ENCODE data around the gene LYPD3.
"Not testable (repeated sequence)": the region's sequence is repeated elsewhere in the genome, so short reads cannot be mapped to it uniquely, and the experiment has no call there.

LYPD3 gene

DNA sequence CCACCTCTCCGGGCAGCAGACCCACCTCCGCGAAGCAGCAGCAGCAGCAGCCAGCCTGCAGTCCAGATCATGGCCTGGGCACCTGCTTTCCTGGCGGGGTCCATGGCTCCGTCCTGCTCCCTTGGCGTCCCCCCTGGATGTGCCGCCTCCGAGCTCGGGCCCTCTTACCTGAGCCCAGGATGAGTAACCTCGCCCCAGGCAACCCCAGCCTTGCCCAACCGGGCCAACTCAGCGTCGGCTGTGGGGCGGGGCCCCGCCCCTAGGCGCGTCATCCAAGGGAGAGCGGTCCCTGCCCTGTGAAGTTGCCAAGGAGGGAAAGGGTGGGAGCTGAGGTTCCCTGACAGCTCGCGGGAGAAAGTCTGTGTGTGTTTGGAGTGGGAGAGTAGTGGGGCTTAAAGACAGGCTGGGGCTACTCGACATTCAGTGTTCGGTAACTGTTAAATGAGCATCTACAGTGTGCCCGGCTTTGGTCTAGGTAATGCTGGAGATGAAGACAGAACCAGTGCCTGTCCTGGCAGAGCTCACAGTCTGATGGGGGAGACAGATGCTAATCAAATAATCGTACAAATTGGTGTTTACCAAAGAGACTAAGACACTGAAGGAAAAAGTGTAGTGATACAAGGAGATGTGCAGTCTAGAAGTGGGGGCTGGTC, at the start of gene LYPD3:
TSS of gene LYPD3 (minus strand) at position 141 of the 653 bp plus-strand sequence. CDS start at position 104, 37 bp downstream.
- peaks cover 71% of the 10 kb centered on the region for H3K4me1 Mint-ChIP-seq (ENCODE audit: low read depth)
- H3K27ac Mint-ChIP-seq = peak within 1 kb of the TSS; percentile 46
- H3K9me3 Mint-ChIP-seq (ENCODE audit: low read depth) = no peaks in the 10 kb centered on the region
- no peaks in the 10 kb centered on the region for H3K36me3 Mint-ChIP-seq
- peak within 1 kb of the TSS; percentile 92 for H3K4me3 Mint-ChIP-seq
- H3K27me3 Mint-ChIP-seq = no peaks in the 10 kb centered on the region

- not testable (repeated sequence) for H3K36me3 Mint-ChIP-seq; H3K4me1 Mint-ChIP-seq (ENCODE audit: low read depth); H3K27ac Mint-ChIP-seq; H3K27me3 Mint-ChIP-seq; H3K9me3 Mint-ChIP-seq (ENCODE audit: low read depth); H3K4me3 Mint-ChIP-seq
These were observed 47.0 kb upstream of the LYPD3 start for GRCh38 chr19:43512399-43512798.

DNA sequence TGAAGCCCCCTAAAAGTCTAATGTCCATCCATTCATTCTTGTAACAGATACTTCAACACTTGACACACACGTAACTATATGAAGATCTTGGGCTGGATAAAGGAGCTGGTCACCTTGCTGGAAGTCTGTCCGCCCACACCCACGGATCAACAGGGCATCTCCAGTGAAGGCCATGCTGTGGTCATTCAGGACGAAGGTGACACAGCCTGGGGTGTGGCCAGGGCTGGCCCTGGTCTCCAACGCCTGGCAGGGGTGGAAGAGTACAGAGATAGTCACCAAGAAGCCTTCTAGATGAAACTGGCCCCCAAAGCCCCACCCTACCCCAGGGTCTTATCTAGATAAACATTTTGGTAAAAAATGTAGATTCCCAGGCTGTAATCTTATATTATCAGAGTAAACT, 45.9 kb upstream of the LYPD3 start:
- no peaks in the 10 kb centered on the region for H3K36me3 Mint-ChIP-seq
- H3K27ac Mint-ChIP-seq = no peak overlapping the region
- H3K4me3 Mint-ChIP-seq = no peak overlapping the region
- H3K27me3 Mint-ChIP-seq = no peaks in the 10 kb centered on the region
- peaks cover 4% of the 10 kb centered on the region for H3K4me1 Mint-ChIP-seq (ENCODE audit: low read depth)
- no peaks in the 10 kb centered on the region for H3K9me3 Mint-ChIP-seq (ENCODE audit: low read depth)

DNA sequence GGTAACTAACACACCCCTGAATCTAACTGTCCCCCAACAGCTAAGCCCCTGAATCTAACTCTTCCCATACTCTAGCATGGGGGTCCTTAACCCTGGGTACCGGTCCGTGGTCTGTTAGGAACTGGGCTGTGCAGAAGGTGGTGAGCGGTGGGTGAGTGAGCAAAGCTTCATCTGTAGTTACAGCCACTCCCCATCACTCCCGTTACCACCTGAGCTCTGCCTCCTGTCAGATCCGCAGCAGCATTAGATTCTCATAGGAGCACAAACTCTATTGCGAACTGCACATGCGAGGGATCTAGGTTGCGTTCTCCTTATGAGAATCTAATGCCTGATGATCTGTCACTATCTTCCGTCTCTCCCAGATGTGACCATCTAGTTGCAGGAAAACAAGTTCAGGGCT, 45.3 kb upstream of the LYPD3 start:
- H3K9me3 Mint-ChIP-seq (ENCODE audit: low read depth) = no peaks in the 10 kb centered on the region
- H3K27ac Mint-ChIP-seq = no peak overlapping the region
- H3K4me1 Mint-ChIP-seq (ENCODE audit: low read depth) = peaks cover 5% of the 10 kb centered on the region
- no peaks in the 10 kb centered on the region for H3K36me3 Mint-ChIP-seq
- H3K4me3 Mint-ChIP-seq = no peak overlapping the region
- no peaks in the 10 kb centered on the region for H3K27me3 Mint-ChIP-seq

DNA sequence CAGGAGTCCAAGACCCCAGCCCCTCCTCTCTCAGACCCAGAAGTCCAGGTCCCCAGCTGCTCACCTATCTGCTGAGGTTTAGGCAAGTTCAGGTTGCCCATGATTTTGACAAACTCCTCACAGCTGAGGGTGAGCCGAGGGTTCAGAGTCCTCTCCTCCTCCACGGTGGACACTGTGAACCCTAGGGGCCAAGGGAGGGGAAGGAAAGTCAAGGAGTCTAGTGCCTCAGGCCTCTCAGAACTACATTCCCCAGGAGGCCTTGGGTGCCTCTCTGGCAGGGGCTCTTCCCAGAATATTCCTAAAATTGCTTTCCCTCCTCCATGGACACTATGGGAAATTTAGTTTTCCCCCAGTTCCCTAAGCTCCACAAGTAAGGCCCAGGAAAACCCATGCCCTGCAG, 42.5 kb upstream of the LYPD3 start:
- Mint-ChIP-seq H3K27ac (peak overlapping the region; percentile 54), H3K4me1 (ENCODE audit: low read depth) (peaks cover 18% of the 10 kb centered on the region), H3K4me3 (no peak overlapping the region), H3K27me3 (no peaks in the 10 kb centered on the region), H3K9me3 (ENCODE audit: low read depth) (no peaks in the 10 kb centered on the region), H3K36me3 (peaks cover 2% of the 10 kb centered on the region)

DNA sequence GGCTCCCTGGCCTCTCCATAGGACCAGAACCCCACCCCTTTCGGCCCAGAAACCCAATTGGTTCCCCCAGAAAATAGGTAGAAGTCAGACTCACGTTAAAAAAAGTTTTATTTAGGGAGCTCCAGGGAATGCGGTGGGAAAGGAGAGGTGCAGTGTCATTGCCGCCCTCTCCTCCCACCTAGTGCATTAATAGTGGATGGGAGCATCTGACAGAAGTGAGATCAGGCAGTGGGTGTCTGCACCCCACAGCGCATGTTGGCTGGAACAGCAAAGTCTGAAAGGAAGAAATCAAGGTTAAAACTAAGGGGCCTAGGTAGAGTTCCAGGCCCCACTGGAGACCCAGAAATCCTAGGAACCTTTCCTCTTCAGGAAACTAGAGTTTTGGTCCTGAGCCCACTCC, 41.2 kb upstream of the LYPD3 start:
- Mint-ChIP-seq H3K27me3 (no peaks in the 10 kb centered on the region), H3K9me3 (ENCODE audit: low read depth) (no peaks in the 10 kb centered on the region), H3K36me3 (peaks cover 3% of the 10 kb centered on the region), H3K27ac (no peak overlapping the region), H3K4me3 (no peak overlapping the region), H3K4me1 (ENCODE audit: low read depth) (peaks cover 27% of the 10 kb centered on the region)

- no peaks in the 10 kb centered on the region for H3K27me3 Mint-ChIP-seq
- H3K9me3 Mint-ChIP-seq (ENCODE audit: low read depth) = no peaks in the 10 kb centered on the region
- peak overlapping the region; percentile 52 for H3K4me3 Mint-ChIP-seq
- peaks cover 30% of the 10 kb centered on the region for H3K4me1 Mint-ChIP-seq (ENCODE audit: low read depth)
- peaks cover 3% of the 10 kb centered on the region for H3K36me3 Mint-ChIP-seq
- H3K27ac Mint-ChIP-seq = peak overlapping the region; percentile 74
These were observed 40.5 kb upstream of the LYPD3 start for GRCh38 chr19:43505941-43506340.

DNA sequence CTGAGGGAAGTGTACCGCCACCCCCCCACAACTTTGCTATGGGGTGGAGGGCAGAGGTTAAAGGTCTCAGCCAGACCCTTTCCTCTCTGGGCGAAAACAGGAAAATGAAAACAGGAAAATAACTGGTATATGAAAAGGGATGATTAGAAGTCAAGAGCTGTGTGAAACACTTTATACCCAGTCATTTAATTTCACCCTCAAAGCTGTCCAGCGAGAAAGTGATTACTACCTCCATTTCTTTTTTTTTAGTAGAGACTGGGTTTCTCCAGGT, 39.7 kb upstream of the LYPD3 start:
- Mint-ChIP-seq H3K27ac (peak overlapping the region; percentile 74), H3K9me3 (ENCODE audit: low read depth) (no peaks in the 10 kb centered on the region), H3K27me3 (no peaks in the 10 kb centered on the region), H3K4me1 (ENCODE audit: low read depth) (peaks cover 33% of the 10 kb centered on the region), H3K4me3 (peak overlapping the region; percentile 63), H3K36me3 (peaks cover 3% of the 10 kb centered on the region)

DNA sequence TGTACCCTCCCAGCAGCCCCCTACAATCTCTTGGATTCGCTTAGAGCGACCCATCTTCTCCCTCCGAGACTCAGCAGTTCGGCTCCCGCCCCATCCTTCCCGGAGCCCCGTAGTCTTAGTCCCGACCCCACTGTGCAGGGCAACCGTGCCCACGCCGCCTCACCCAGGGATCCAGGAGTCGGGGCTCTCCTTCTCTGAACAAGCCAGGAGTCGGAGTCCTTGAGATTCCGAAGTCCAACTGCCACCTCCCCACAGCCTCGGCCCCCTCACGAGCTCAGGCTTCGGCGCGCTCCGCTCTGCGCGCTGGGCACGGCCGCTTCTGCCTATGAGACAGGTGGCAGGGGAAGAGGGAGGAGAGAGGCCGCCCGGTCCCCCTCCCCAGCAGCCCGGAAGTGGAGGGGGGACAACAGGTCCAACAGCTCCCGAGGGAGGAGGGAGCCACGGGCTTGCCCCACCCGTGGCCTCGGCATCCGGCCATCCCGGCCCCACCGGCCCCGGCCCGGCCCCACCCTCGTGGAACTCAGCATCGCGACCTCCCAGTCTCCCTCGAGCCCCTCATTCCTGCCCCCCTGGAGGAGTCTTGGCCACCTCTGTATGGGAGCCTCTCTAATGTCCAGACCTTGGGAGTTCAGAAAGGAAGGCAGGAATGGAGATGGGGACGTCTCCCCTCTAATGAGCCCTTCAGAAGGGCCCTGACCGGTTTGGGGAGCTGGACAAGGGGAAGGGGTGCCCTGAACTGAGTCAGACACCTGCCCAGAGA, 39.2 kb upstream of the LYPD3 start, which contains the start of gene PHLDB3:
TSS of gene PHLDB3 (minus strand) at position 321 of the 760 bp plus-strand sequence. CDS start 628 bp downstream, outside the sequence.
- H3K27ac Mint-ChIP-seq = peak within 1 kb of the TSS; percentile 91
- no peaks in the 10 kb centered on the region for H3K9me3 Mint-ChIP-seq (ENCODE audit: low read depth)
- H3K36me3 Mint-ChIP-seq = peaks cover 3% of the 10 kb centered on the region
- peak within 1 kb of the TSS; percentile 96 for H3K4me3 Mint-ChIP-seq
- H3K4me1 Mint-ChIP-seq (ENCODE audit: low read depth) = peaks cover 34% of the 10 kb centered on the region
- H3K27me3 Mint-ChIP-seq = no peaks in the 10 kb centered on the region

DNA sequence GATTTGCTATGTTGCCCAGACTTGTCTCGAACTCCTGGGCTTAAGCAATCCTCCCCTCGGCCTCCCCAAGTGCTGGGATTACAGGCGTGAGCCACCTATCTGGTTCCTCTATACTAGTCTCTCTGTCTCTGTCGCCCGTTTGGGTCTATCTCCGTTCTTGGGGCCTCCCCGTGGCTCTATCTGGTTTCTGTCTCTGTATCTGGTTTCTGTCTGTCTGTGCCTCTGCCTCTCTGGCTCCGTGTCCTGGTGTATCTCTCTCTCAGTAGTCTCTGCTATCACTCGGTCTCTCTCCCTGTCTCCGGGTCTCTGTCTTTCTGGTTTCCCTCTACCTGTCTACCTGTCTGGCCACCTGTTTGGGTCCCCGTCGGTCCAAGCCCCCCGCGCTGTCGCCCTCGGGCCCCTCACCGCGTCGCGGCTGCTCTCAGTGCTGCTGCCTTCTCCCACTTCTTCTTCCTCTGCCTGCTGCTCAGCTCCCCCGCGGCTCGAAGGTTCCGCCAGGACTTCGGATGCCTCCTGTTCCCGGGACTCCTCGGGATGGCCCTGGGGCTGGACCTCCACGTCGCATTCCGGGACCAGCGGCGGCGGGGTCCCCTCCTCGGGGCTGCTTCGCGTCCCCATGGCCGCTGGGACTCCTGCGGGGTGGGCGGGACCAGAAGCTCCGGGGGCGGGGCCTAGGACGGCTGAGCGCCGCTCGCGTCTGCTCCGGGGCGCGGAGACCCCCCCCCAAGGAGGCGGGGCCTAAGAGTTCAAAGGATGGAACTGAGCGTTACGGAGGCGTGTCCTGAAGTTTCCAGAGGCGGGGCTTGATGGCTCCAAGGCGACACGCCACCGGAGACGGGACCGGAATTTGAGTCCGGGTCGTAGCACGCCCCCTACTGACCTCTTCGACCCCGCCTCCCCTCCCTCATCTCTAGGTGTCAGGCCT, 38.4 kb upstream of the LYPD3 start:
- Mint-ChIP-seq H3K36me3 (peaks cover 3% of the 10 kb centered on the region), H3K4me1 (ENCODE audit: low read depth) (peaks cover 34% of the 10 kb centered on the region), H3K27me3 (no peaks in the 10 kb centered on the region), H3K4me3 (peak overlapping the region; percentile 96), H3K9me3 (ENCODE audit: low read depth) (no peaks in the 10 kb centered on the region), H3K27ac (peak overlapping the region; percentile 91)

- H3K27ac Mint-ChIP-seq = peak overlapping the region; percentile 88
- H3K27me3 Mint-ChIP-seq = no peaks in the 10 kb centered on the region
- H3K36me3 Mint-ChIP-seq = peaks cover 6% of the 10 kb centered on the region
- peaks cover 36% of the 10 kb centered on the region for H3K4me1 Mint-ChIP-seq (ENCODE audit: low read depth)
- peak overlapping the region; percentile 96 for H3K4me3 Mint-ChIP-seq
- H3K9me3 Mint-ChIP-seq (ENCODE audit: low read depth) = no peaks in the 10 kb centered on the region
These were observed 37.1 kb upstream of the LYPD3 start for GRCh38 chr19:43502419-43502976.

- no peaks in the 10 kb centered on the region for H3K27me3 Mint-ChIP-seq
- peak overlapping the region; percentile 38 for H3K4me3 Mint-ChIP-seq
- H3K36me3 Mint-ChIP-seq = peaks cover 6% of the 10 kb centered on the region
- H3K9me3 Mint-ChIP-seq (ENCODE audit: low read depth) = no peaks in the 10 kb centered on the region
- H3K27ac Mint-ChIP-seq = no peak overlapping the region
- H3K4me1 Mint-ChIP-seq (ENCODE audit: low read depth) = peaks cover 36% of the 10 kb centered on the region
These were observed 36.4 kb upstream of the LYPD3 start for GRCh38 chr19:43501661-43502418.

- Mint-ChIP-seq H3K4me3 (no peak overlapping the region), H3K36me3 (peaks cover 8% of the 10 kb centered on the region)
These were observed 33.6 kb upstream of the LYPD3 start for GRCh38 chr19:43499042-43499441.

GRCh38 chr19:43498233-43498842, 32.9 kb upstream of the LYPD3 start:
- peaks cover 23% of the 10 kb centered on the region for H3K4me1 Mint-ChIP-seq (ENCODE audit: low read depth)
- H3K27me3 Mint-ChIP-seq = no peaks in the 10 kb centered on the region
- peaks cover 8% of the 10 kb centered on the region for H3K36me3 Mint-ChIP-seq
- H3K9me3 Mint-ChIP-seq (ENCODE audit: low read depth) = no peaks in the 10 kb centered on the region
- H3K27ac Mint-ChIP-seq = no peak overlapping the region
- no peak overlapping the region for H3K4me3 Mint-ChIP-seq

More at GRCh38 chr19:43499042-43499441, 33.6 kb upstream of the LYPD3 start:
- Mint-ChIP-seq H3K27me3 (no peaks in the 10 kb centered on the region), H3K27ac (peak overlapping the region; percentile 61), H3K4me1 (ENCODE audit: low read depth) (peaks cover 27% of the 10 kb centered on the region), H3K9me3 (ENCODE audit: low read depth) (no peaks in the 10 kb centered on the region)

Measured in activated naive CD8-positive, alpha-beta T cell (primary cell).